ENCODE measurements around the gene SMAD9. TPM values are rescaled to one million over a fixed set of nuclear protein-coding genes. Genes with fewer than 3 reads are reported as not detected.

SMAD9 gene
- total and polyA plus RNA-seq, 2 of the 8 experiments (the other 6 are each of a cell fraction or from before 2014, with no cell fraction given), result 0.45 to 1.0 TPM

GRCh38 chr13:36801035-36801434 is 119.0 kb downstream of the SMAD9 start:
- Histone ChIP-seq H3K23ac (ENCODE audit: insufficient read length) (no peak overlapping the region), H2BK20ac (ENCODE audit: low read length) (no peak overlapping the region), H4K5ac (ENCODE audit: insufficient read length, low read depth, low read length) (no peak overlapping the region), H3K14ac (ENCODE audit: insufficient read length) (no peak overlapping the region), H3K36me3 (ENCODE audit: control insufficient read depth in 2 of 4, insufficient read depth in 4 of 4, low read length in 3 of 4) (no peaks in the 10 kb centered on the region), H3K9ac (replicated peaks in 1 of 4; ENCODE audit: extremely low read depth in 1 of 4, low read depth in 3 of 4, low read length in 3 of 4) (no peak overlapping the region), H3K18ac (ENCODE audit: extremely low read depth, low read length) (no peak overlapping the region), H4K91ac (replicated peaks; ENCODE audit: insufficient read length, low read length) (no peak overlapping the region), H3K4me3 (ENCODE audit: extremely low read depth in 1 of 4, insufficient read depth in 2 of 4, low read depth in 3 of 4, low read length in 4 of 4) (no peak overlapping the region), H3K4ac (replicated peaks; ENCODE audit: insufficient read length, low read depth, low read length) (no peak overlapping the region), H2BK120ac (replicated peaks; ENCODE audit: low read depth, low read length) (no peak overlapping the region), H2BK5ac (ENCODE audit: low read depth, low read length) (no peak overlapping the region), H4K20me1 (replicated peaks in 1 of 2; ENCODE audit: control insufficient read depth in 1 of 2, insufficient read depth in 2 of 2, low read length in 2 of 2) (no peaks in the 10 kb centered on the region), H3K9me3 (ENCODE audit: insufficient read depth in 2 of 2, low read depth in 1 of 2, low read length in 1 of 2) (no peaks in the 10 kb centered on the region), H3K27me3 (replicated peaks in 1 of 4; ENCODE audit: control insufficient read depth in 3 of 4, extremely low read depth in 1 of 4, insufficient read depth in 3 of 4, low read length in 3 of 4) (peaks cover 0 to 1% (median 0%) of the 10 kb centered on the region in 4 experiments; a peak in 1 of 7 replicates), H3K27ac (ENCODE audit: low read depth, low read length) (no peak overlapping the region), H3K79me1 (ENCODE audit: low read depth, low read length) (no peaks in the 10 kb centered on the region), H2AK5ac (ENCODE audit: low read depth, low read length) (no peak overlapping the region), H4K8ac (ENCODE audit: extremely low read depth, insufficient read depth, low read length) (no peak overlapping the region), H3K23me2 (ENCODE audit: low read depth, low read length) (no peaks in the 10 kb centered on the region), H3K4me1 (replicated peaks in 1 of 4; ENCODE audit: control insufficient read depth in 3 of 4, insufficient read depth in 4 of 4, low read length in 3 of 4) (peaks cover 0 to 6% (median 2%) of the 10 kb centered on the region in 4 experiments; a peak in 3 of 7 replicates), H3K56ac (replicated peaks; ENCODE audit: insufficient read length, low read depth, low read length) (no peak overlapping the region), H2BK12ac (ENCODE audit: low read depth, low read length) (no peak overlapping the region), H3K79me2 (ENCODE audit: control insufficient read depth in 1 of 2, insufficient read depth in 2 of 2, low read length in 2 of 2) (no peaks in the 10 kb centered on the region), H2AFZ (ENCODE audit: low read length) (no peak overlapping the region), H3K4me2 (ENCODE audit: insufficient read depth in 1 of 2, low read depth in 2 of 2, low read length in 2 of 2) (no peak overlapping the region), H2BK15ac (ENCODE audit: low read length) (no peak overlapping the region)
- WGBS, 2 experiments (ENCODE audit: extremely low coverage in 1 of 2, insufficient coverage in 1 of 2, insufficient read length in 1 of 2, insufficient replicate concordance in 2 of 2, low coverage in 1 of 2, low lambda C conversion rate in 2 of 2, missing lambda C conversion rate in 1 of 2), result 48% methylated on average over 2 of the region's 3 CpGs; no CpG with 5 or more reads in 1 of the 2 experiments
- CTCF ChIA-PET (ENCODE audit: partially characterized antibody), result interaction anchor here (1.1 kb wide), 1 partner anchor 12 kb away, joined by 3 read pairs; no protein-coding TSS in a partner anchor
- DNase-seq (ENCODE audit: low read depth in 1 of 2, low spot score in 2 of 2), result no peak
- no peak for FAIRE-seq
- POLR2A ChIA-PET (ENCODE audit: partially characterized antibody), result no interaction called here
- no peak for TF ChIP-seq MAX (IDR thresholded peaks at IDR 0.05)
- no peak for TF ChIP-seq HDAC2 (IDR thresholded peaks at IDR 0.05; ENCODE audit: borderline replicate concordance in 1 of 2, low read depth in 2 of 2, low read length in 2 of 2)
- TF ChIP-seq KDM5A (IDR thresholded peaks at IDR 0.05; ENCODE audit: low read length), result no peak
- TF ChIP-seq JUND (IDR thresholded peaks at IDR 0.05; ENCODE audit: low read length), result no peak
- TF ChIP-seq EP300 (IDR thresholded peaks at IDR 0.05; ENCODE audit: borderline replicate concordance in 1 of 2, low read depth in 2 of 2, low read length in 2 of 2), result no peak
- no peak for TF ChIP-seq CEBPB (IDR thresholded peaks at IDR 0.05; ENCODE audit: low read depth, low read length)
- TF ChIP-seq CREB1 (IDR thresholded peaks at IDR 0.05), result no peak
- TF ChIP-seq ATF3 (IDR thresholded peaks at IDR 0.05; ENCODE audit: insufficient read depth, low read depth, low read length), result no peak
- no peak for TF ChIP-seq CHD2 (IDR thresholded peaks at IDR 0.05; ENCODE audit: low read length)
- TF ChIP-seq CTCF (IDR thresholded peaks at IDR 0.05; ENCODE audit: control extremely low read depth in 1 of 3, insufficient read depth in 1 of 3, low read depth in 1 of 3, low read length in 3 of 3), result no peak
- no peak for TF ChIP-seq SP2 (IDR thresholded peaks at IDR 0.05; ENCODE audit: low read length)
